ENCODE measurements around the gene MBD6. TPM values are rescaled to one million over a fixed set of nuclear protein-coding genes. Genes with fewer than 3 reads are reported as not detected.
"Not testable (repeated sequence)": the region's sequence is repeated elsewhere in the genome, so short reads cannot be mapped to it uniquely, and the experiment has no call there.

Gene MBD6
- total and polyA plus RNA-seq, 12 donors: 10.5 to 167 (median 38.1) TPM

DNA sequence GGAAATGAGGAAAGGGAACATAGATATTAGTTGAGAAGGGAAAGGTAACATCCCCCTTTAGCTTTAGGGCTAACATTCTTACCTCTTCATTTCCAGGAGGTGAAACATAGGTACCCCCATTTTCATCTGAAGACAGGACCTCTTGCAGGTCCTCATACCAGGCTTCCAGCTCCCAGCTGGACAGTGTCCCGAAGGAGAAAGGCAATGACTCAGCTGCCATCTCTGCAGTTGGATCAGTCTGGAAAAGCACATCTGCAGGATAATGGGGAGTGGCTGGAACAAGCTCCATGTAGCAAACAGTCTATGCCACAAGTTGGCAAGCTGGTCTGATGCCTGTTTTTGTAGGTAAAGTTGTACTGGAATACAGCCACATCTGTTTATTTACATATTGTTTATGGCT is 5.4 kb upstream of the MBD6 start:
- TF ChIP-seq, protein P1, sequence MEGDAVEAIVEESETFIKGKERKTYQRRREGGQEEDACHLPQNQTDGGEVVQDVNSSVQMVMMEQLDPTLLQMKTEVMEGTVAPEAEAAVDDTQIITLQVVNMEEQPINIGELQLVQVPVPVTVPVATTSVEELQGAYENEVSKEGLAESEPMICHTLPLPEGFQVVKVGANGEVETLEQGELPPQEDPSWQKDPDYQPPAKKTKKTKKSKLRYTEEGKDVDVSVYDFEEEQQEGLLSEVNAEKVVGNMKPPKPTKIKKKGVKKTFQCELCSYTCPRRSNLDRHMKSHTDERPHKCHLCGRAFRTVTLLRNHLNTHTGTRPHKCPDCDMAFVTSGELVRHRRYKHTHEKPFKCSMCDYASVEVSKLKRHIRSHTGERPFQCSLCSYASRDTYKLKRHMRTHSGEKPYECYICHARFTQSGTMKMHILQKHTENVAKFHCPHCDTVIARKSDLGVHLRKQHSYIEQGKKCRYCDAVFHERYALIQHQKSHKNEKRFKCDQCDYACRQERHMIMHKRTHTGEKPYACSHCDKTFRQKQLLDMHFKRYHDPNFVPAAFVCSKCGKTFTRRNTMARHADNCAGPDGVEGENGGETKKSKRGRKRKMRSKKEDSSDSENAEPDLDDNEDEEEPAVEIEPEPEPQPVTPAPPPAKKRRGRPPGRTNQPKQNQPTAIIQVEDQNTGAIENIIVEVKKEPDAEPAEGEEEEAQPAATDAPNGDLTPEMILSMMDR (IDR thresholded peaks at IDR 0.05): no peak
- no peak for TF ChIP-seq POLR2A (IDR thresholded peaks at IDR 0.05)
- H3K4me1 ChIP-seq (replicated peaks in 1 of 2): peaks cover 31 to 41% of the 10 kb centered on the region in 2 donors
- intact Hi-C loops (cut with DNase I): no loop called here
- H3K4me3 ChIP-seq: no peak overlapping the region
- H3K36me3 ChIP-seq (replicated peaks in 1 of 2): peaks cover 0 to 56% of the 10 kb centered on the region in 2 donors
- 13 to 38% (median 30%) methylated on average over 1 of the region's 1 CpG for WGBS, 4 donors
- no peaks in the 10 kb centered on the region for H3K27me3 ChIP-seq
- H3K27ac ChIP-seq: peak overlapping the region in 3 of 5 donors; percentile 72 to 100 (median 99)
- H3K9me3 ChIP-seq (replicated peaks in 1 of 3): no peaks in the 10 kb centered on the region
- peak in 6 of 7 donors; percentile 36 to 66 (median 56) for DNase-seq

DNA sequence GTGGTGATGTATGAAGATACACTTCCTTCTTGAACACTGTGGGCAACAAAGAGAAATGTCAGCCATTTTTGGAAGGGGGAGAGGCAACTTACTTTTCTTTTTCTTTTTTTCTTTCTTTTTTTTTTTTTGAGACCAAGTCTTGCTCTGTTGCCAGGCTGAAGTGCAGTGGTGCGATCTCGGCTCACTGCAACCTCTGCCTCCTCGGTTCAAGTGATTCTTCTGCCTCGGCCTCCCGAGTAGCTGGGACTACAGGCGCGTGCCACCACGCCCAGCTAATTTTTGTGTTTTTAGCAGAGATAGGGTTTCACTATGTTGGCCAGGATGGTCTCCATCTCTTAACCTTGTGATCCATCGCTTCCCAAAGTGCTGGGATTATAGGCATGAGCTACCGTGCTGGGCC is 4.9 kb upstream of the MBD6 start:
- 78 to 83% (median 80%) methylated on average over 10 of the region's 10 CpGs for WGBS, 4 donors
- peak overlapping the region in 1 of 4 donors; percentile 86 for H3K4me3 ChIP-seq
- intact Hi-C loops (cut with DNase I); H3K27me3 ChIP-seq; H3K9me3 ChIP-seq (replicated peaks in 1 of 3); DNase-seq: not testable (repeated sequence)
- H3K36me3 ChIP-seq (replicated peaks in 1 of 2): peaks cover 0 to 50% of the 10 kb centered on the region in 2 donors
- peak overlapping the region in 4 of 5 donors; percentile 96 to 100 (median 100) for H3K27ac ChIP-seq
- peaks cover 32 to 41% of the 10 kb centered on the region in 2 donors for H3K4me1 ChIP-seq (replicated peaks in 1 of 2)

DNA sequence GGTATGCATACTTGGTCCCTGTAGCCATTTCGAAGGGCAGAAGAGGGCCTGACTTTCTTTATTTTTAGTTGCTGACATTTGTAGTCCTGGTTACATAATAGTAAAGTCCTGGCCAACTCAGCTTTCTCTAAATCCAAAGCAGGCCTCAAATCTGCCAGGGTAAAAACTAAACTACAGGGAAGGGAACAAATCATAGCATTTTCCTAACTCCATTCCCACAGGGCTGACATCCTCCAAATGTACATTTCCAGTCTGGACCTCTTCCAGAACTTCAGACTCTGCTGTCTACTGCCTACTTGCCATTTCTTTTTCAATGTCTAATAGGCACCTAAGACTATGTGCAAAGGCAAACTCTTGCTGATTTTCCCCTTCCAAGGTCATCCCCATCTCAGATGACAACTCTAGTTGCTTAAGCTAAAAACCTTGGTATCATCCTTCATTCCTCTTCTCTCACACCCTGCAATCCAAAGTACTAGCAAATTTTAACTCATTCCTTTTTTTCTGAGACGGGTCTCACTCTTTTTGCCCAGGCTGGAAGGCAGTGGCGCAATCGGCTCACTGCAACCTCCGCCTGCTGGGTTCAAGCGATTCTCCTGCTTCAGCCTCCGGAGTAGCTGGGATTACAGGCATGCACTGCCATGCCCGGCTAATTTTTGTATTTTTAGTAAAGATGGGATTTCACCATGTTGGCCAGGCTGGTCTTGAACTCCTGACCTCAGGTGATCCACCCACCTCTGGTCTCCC is 4.3 kb upstream of the MBD6 start:
- peaks cover 33 to 42% of the 10 kb centered on the region in 2 donors for H3K4me1 ChIP-seq (replicated peaks in 1 of 2)
- TF ChIP-seq, protein P1 (IDR thresholded peaks at IDR 0.05): no peak
- TF ChIP-seq POLR2A (IDR thresholded peaks at IDR 0.05): no peak
- no peaks in the 10 kb centered on the region for H3K27me3 ChIP-seq
- no peak for DNase-seq
- H3K9me3 ChIP-seq (replicated peaks in 1 of 3): no peaks in the 10 kb centered on the region
- WGBS, 4 donors: 38 to 53% (median 48%) methylated on average over 8 of the region's 8 CpGs
- H3K27ac ChIP-seq: peak overlapping the region; percentile 69 to 100 (median 99)
- peaks cover 0 to 44% of the 10 kb centered on the region in 2 donors for H3K36me3 ChIP-seq (replicated peaks in 1 of 2)
- peak overlapping the region in 2 of 4 donors; percentile 86 to 94 for H3K4me3 ChIP-seq
- intact Hi-C loops (cut with DNase I): no loop called here

DNA sequence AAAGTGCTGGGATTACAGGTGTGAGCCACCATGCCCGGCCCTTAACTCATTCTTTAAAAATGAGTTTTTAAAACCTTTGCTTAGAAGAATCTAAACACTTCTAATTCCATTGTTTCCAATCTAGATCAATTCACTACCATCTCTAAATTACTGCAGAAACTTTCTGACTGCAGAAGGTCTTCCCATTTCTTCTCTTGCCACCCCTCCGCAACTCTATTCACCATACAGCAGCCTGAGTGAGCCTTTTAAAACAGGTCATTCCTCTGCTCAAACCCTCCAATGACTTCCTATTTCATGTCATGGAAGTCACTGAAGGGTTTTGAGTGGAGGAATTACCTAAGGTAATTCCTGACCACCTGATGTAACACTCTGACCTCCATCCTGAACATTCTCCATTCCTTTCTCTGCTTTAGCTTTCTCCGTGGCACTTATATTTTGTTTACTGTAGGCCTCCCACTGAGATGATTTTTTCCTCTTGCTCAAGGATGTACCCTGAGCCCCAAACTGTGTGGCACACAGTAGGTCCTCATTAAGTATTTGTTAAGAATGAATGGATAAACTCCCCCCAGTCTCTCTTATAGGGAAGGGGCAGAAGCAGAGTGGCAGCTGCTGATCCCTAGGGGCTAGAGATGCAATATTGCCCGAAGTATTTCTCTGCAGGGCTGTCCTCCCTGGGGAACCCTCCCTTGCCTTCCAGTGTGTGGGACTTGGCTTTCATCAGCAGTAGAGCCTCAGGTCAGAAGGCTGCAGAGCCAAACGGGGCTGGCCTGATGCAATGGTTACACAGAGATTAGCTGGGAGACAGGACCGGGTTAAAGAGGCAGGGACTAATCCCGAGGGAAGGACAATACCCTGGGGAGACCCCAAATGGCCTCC is 3.5 kb upstream of the MBD6 start:
- H3K4me3 ChIP-seq: peak overlapping the region; percentile 15 to 94 (median 81)
- H3K27me3 ChIP-seq: no peaks in the 10 kb centered on the region
- WGBS, 4 donors: 16 to 34% (median 25%) methylated on average over 5 to 7 of the region's 7 CpGs
- DNase-seq: peak; percentile 36 to 81 (median 65)
- intact Hi-C loops (cut with DNase I): no loop called here
- H3K27ac ChIP-seq: peak overlapping the region; percentile 92 to 100 (median 99)
- H3K4me1 ChIP-seq (replicated peaks in 1 of 2): peaks cover 41 to 50% of the 10 kb centered on the region in 2 donors
- TF ChIP-seq POLR2A (IDR thresholded peaks at IDR 0.05): no peak
- TF ChIP-seq, protein P1 (IDR thresholded peaks at IDR 0.05): no peak
- H3K36me3 ChIP-seq (replicated peaks in 1 of 2): peaks cover 0 to 39% of the 10 kb centered on the region in 2 donors
- no peaks in the 10 kb centered on the region for H3K9me3 ChIP-seq (replicated peaks in 1 of 3)
